ENCODE data around the gene NGB. TPM values are rescaled to one million over a fixed set of nuclear protein-coding genes. Genes with fewer than 3 reads are reported as not detected.

Gene NGB
- total RNA-seq, 1 experiment from 2014 or later, result not detected

DNA sequence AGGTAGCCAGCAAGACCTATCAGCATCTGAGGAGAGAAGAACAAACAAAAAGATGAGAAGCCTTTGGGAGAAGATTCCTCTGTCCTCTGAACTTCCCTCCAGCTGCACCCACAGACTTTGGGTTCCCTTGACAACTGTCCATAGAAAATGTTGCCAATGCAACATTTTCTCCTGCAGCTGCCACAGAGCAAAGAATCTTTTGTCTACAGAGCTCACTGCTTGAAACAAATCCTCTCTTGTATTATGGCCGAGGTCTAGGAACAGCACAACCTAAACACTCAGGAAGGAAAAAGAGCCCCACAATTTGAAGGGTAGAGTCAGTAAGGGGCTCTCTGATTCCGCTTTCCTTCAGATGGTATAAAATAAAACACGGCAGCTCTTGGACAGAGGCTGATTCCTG is 35.4 kb upstream of the NGB start:
- RAD21 ChIA-PET (ENCODE audit: low non-redundant PET in 1 of 2, low total read pairs in 2 of 2, uncharacterized antibody in 2 of 2, unreplicated experiment in 2 of 2), result no interaction called here
- ATAC-seq, result no peak
- Histone ChIP-seq H3K9me3 (ENCODE audit: control insufficient read depth in 1 of 2, insufficient read depth in 1 of 2, low read depth in 1 of 2, low read length in 2 of 2) (no peaks in the 10 kb centered on the region), H4K20me1 (ENCODE audit: insufficient read depth) (no peaks in the 10 kb centered on the region), H3K79me2 (ENCODE audit: insufficient read depth, low read length) (no peaks in the 10 kb centered on the region), H3K4me1 (ENCODE audit: control insufficient read depth in 1 of 2, insufficient read depth in 2 of 2, low read length in 2 of 2) (peaks cover 19 to 22% of the 10 kb centered on the region in 2 experiments), H3K36me3 (ENCODE audit: control insufficient read depth in 1 of 2, insufficient read depth in 2 of 2, low read length in 2 of 2) (no peaks in the 10 kb centered on the region; a peak in 1 of 4 replicates), H3K9ac (ENCODE audit: low read length) (no peak overlapping the region), H3K27me3 (ENCODE audit: insufficient read depth, low read length) (no peaks in the 10 kb centered on the region), H3K27ac (ENCODE audit: low read depth, low read length) (no peak overlapping the region), H3K4me2 (ENCODE audit: low read length) (no peak overlapping the region), H3K9me2 (ENCODE audit: insufficient read depth) (no peaks in the 10 kb centered on the region), H2AFZ (ENCODE audit: low read depth, low read length, poor library complexity, severe bottlenecking) (no peak overlapping the region), H3K4me3 (replicated peaks in 1 of 2; ENCODE audit: low read depth in 1 of 2, low read length in 2 of 2) (no peak overlapping the region)
- DNase-seq (ENCODE audit: low read depth, low spot score), result no peak
- CTCF ChIA-PET, result interaction anchor here (0.8 to 1.8 kb wide), 2 partner anchors 9 kb away, joined by 4 to 18 read pairs; no protein-coding TSS in a partner anchor
- TF ChIP-seq FOSL1 (IDR thresholded peaks at IDR 0.05; ENCODE audit: low read depth) (no peak), TCF7L2 (IDR thresholded peaks at IDR 0.05; ENCODE audit: borderline replicate concordance, extremely low read depth, insufficient read depth, insufficient read length) (no peak), POLR2AphosphoS5 (IDR thresholded peaks at IDR 0.05; ENCODE audit: low read depth, low read length) (no peak), ZFX (IDR thresholded peaks at IDR 0.05) (no peak), SRF (IDR thresholded peaks at IDR 0.05; ENCODE audit: low read depth) (no peak), ELF1 (IDR thresholded peaks at IDR 0.05; ENCODE audit: borderline replicate concordance, low read depth) (no peak), RAD21 (IDR thresholded peaks at IDR 0.05; ENCODE audit: low read depth) (no peak), ZNF274 (IDR thresholded peaks at IDR 0.05; ENCODE audit: low read depth, low read length) (no peak), ATF3 (IDR thresholded peaks at IDR 0.05) (no peak), JUND (IDR thresholded peaks at IDR 0.05) (no peak), POLR2A (IDR thresholded peaks at IDR 0.05; ENCODE audit: borderline replicate concordance, extremely low read depth, insufficient read depth, insufficient read length) (no peak), SIN3A (IDR thresholded peaks at IDR 0.05; ENCODE audit: low read depth) (no peak), EZH2phosphoT487 (IDR thresholded peaks at IDR 0.05; ENCODE audit: borderline replicate concordance) (no peak), EZH2 (IDR thresholded peaks at IDR 0.05) (no peak)
- TF ChIP-seq, protein P1, sequence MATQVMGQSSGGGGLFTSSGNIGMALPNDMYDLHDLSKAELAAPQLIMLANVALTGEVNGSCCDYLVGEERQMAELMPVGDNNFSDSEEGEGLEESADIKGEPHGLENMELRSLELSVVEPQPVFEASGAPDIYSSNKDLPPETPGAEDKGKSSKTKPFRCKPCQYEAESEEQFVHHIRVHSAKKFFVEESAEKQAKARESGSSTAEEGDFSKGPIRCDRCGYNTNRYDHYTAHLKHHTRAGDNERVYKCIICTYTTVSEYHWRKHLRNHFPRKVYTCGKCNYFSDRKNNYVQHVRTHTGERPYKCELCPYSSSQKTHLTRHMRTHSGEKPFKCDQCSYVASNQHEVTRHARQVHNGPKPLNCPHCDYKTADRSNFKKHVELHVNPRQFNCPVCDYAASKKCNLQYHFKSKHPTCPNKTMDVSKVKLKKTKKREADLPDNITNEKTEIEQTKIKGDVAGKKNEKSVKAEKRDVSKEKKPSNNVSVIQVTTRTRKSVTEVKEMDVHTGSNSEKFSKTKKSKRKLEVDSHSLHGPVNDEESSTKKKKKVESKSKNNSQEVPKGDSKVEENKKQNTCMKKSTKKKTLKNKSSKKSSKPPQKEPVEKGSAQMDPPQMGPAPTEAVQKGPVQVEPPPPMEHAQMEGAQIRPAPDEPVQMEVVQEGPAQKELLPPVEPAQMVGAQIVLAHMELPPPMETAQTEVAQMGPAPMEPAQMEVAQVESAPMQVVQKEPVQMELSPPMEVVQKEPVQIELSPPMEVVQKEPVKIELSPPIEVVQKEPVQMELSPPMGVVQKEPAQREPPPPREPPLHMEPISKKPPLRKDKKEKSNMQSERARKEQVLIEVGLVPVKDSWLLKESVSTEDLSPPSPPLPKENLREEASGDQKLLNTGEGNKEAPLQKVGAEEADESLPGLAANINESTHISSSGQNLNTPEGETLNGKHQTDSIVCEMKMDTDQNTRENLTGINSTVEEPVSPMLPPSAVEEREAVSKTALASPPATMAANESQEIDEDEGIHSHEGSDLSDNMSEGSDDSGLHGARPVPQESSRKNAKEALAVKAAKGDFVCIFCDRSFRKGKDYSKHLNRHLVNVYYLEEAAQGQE (IDR thresholded peaks at IDR 0.05; ENCODE audit: low read depth), result no peak
- POLR2A ChIA-PET, result no interaction called here
- BruUV-seq (replicated peaks), result no TSS peak
- intact Hi-C loops (cut with micrococcal nuclease), result loop anchor here (5.0 kb wide), 1 partner anchor 434 kb away; no protein-coding TSS in a partner anchor

Data from HCT116 (cell line).